Left colon (tissue), 2 donors: ENCODE results near the gene PNRC1. TPM values are rescaled to one million over a fixed set of nuclear protein-coding genes. Genes with fewer than 3 reads are reported as not detected.

ENCODE experiments used
- total RNA-seq, 2 donors: library from RNA; stranded (reverse); fragmentation: NEBNext Ultra II Directional; extraction: Animal tissue kit (Norgen Biotek cat#: 25700); gene quantifications; one replicate each; pipeline ENCODE4 v1.2.1, GENCODE V29; 2021
- donor health status: DM: no; HTN: no; CAD: no.
- donor health status: DM: yes; HTN: yes; CAD: no.

Gene PNRC1
- total RNA-seq, 2 donors from 2014 or later: 73.1 to 138 TPM

Other genes with a start within 250 kb of the PNRC1 start
- gene RNGTT, start 117.1 kb upstream of the PNRC1 start, total RNA-seq: 10 to 100 TPM in 1 of 2 donors, 1 to 10 TPM in 1; 8.7 to 10.1 TPM
- under 1 TPM in 1 of 2 donors, not detected in 1; 0.53 TPM for gene SRSF12, start 37.3 kb downstream of the PNRC1 start, total RNA-seq
- 10 to 100 TPM in 1 of 2 donors, 1 to 10 TPM in 1; 10.0 to 11.8 TPM for gene PM20D2, start 65.3 kb downstream of the PNRC1 start, total RNA-seq
- gene GABRR1, start 136.6 kb downstream of the PNRC1 start, total RNA-seq: under 1 TPM in 1 of 2 donors, not detected in 1; 0.11 TPM
- under 1 TPM; 0.55 to 0.75 TPM for gene GABRR2, start 234.5 kb downstream of the PNRC1 start, total RNA-seq